ENCODE results near the gene IPCEF1. TPM values are rescaled to one million over a fixed set of nuclear protein-coding genes. Genes with fewer than 3 reads are reported as not detected.
"Not testable (repeated sequence)": the region's sequence is repeated elsewhere in the genome, so short reads cannot be mapped to it uniquely, and the experiment has no call there.

IPCEF1 gene
- total and polyA plus RNA-seq, 2 donors (not counting 1 experiment from before 2014, with no cell fraction given) = 0.03 to 0.33 TPM

- Histone ChIP-seq H3K27ac (ENCODE audit: insufficient read depth, low read length) (no peak overlapping the region), H2AFZ (ENCODE audit: low read length) (no peak overlapping the region), H3K79me2 (ENCODE audit: control insufficient read depth, insufficient read depth, low read length) (no peaks in the 10 kb centered on the region), H3K4me3 (replicated peaks in 1 of 4; ENCODE audit: control extremely low read depth in 1 of 4, insufficient read depth in 1 of 4, low read depth in 3 of 4, low read length in 4 of 4) (no peak overlapping the region), H3K9ac (ENCODE audit: insufficient read depth, low read length) (no peak overlapping the region), H3K4me2 (ENCODE audit: extremely low read depth, insufficient read depth, low read length) (no peak overlapping the region), H4K20me1 (ENCODE audit: control insufficient read depth, extremely low read depth, insufficient read depth, low read length) (no peaks in the 10 kb centered on the region), H3K36me3 (ENCODE audit: control insufficient read depth, insufficient read depth, low read length) (no peaks in the 10 kb centered on the region), H3K27me3 (ENCODE audit: control insufficient read depth, insufficient read depth, low read length) (no peaks in the 10 kb centered on the region), H3K9me3 (ENCODE audit: control insufficient read depth, insufficient read depth, low read depth, low read length) (no peaks in the 10 kb centered on the region), H3K4me1 (ENCODE audit: control insufficient read depth, extremely low read depth, insufficient read depth, low read length) (no peaks in the 10 kb centered on the region)
- no peak for DNase-seq (ENCODE audit: low read depth in 2 of 2)
- TF ChIP-seq CTCF (conservative IDR thresholded peaks at IDR 0.05 in 1 of 2, IDR thresholded peaks at IDR 0.05 in 1 of 2; ENCODE audit: low read depth in 1 of 2, low read length in 2 of 2) = no peak
- no peak for TF ChIP-seq EZH2 (IDR thresholded peaks at IDR 0.05; ENCODE audit: low read length, missing control alignments)
Measured at GRCh38 chr6:154187203-154187602, 169.4 kb downstream of the IPCEF1 start.

- Histone ChIP-seq H3K4me2 (ENCODE audit: extremely low read depth, insufficient read depth, low read length) (no peak overlapping the region), H3K36me3 (ENCODE audit: control insufficient read depth, insufficient read depth, low read length) (no peaks in the 10 kb centered on the region), H3K9ac (ENCODE audit: insufficient read depth, low read length) (no peak overlapping the region), H3K27ac (ENCODE audit: insufficient read depth, low read length) (no peak overlapping the region), H2AFZ (ENCODE audit: low read length) (no peak overlapping the region), H3K4me3 (replicated peaks in 1 of 4; ENCODE audit: control extremely low read depth in 1 of 4, insufficient read depth in 1 of 4, low read depth in 3 of 4, low read length in 4 of 4) (no peak overlapping the region), H3K4me1 (ENCODE audit: control insufficient read depth, extremely low read depth, insufficient read depth, low read length) (no peaks in the 10 kb centered on the region), H4K20me1 (ENCODE audit: control insufficient read depth, extremely low read depth, insufficient read depth, low read length) (no peaks in the 10 kb centered on the region), H3K9me3 (ENCODE audit: control insufficient read depth, insufficient read depth, low read depth, low read length) (no peaks in the 10 kb centered on the region), H3K27me3 (ENCODE audit: control insufficient read depth, insufficient read depth, low read length) (no peaks in the 10 kb centered on the region), H3K79me2 (ENCODE audit: control insufficient read depth, insufficient read depth, low read length) (no peaks in the 10 kb centered on the region)
- DNase-seq (ENCODE audit: low read depth in 2 of 2) = no peak
- TF ChIP-seq EZH2 (IDR thresholded peaks at IDR 0.05; ENCODE audit: low read length, missing control alignments) (no peak), CTCF (conservative IDR thresholded peaks at IDR 0.05 in 1 of 2, IDR thresholded peaks at IDR 0.05 in 1 of 2; ENCODE audit: low read depth in 1 of 2, low read length in 2 of 2) (no peak)
Measured at GRCh38 chr6:154179434-154179833, 177.2 kb downstream of the IPCEF1 start.

GRCh38 chr6:154172393-154172792 lies 184.2 kb downstream of the IPCEF1 start:
- not testable (repeated sequence) for H3K27me3 ChIP-seq (ENCODE audit: control insufficient read depth, insufficient read depth, low read length); H3K9ac ChIP-seq (ENCODE audit: insufficient read depth, low read length); H3K79me2 ChIP-seq (ENCODE audit: control insufficient read depth, insufficient read depth, low read length)

More at GRCh38 chr6:154172393-154172792, 184.2 kb downstream of the IPCEF1 start:
- H3K4me2 ChIP-seq (ENCODE audit: extremely low read depth, insufficient read depth, low read length); H3K4me1 ChIP-seq (ENCODE audit: control insufficient read depth, extremely low read depth, insufficient read depth, low read length); H3K9me3 ChIP-seq (ENCODE audit: control insufficient read depth, insufficient read depth, low read depth, low read length); DNase-seq (ENCODE audit: low read depth in 2 of 2); H3K4me3 ChIP-seq (replicated peaks in 1 of 4; ENCODE audit: control extremely low read depth in 1 of 4, insufficient read depth in 1 of 4, low read depth in 3 of 4, low read length in 4 of 4); H4K20me1 ChIP-seq (ENCODE audit: control insufficient read depth, extremely low read depth, insufficient read depth, low read length); H3K36me3 ChIP-seq (ENCODE audit: control insufficient read depth, insufficient read depth, low read length); H2AFZ ChIP-seq (ENCODE audit: low read length); H3K27ac ChIP-seq (ENCODE audit: insufficient read depth, low read length): not testable (repeated sequence)

Data from fibroblast of lung (primary cell).